ENCODE measurements around the gene DCDC2. TPM values are rescaled to one million over a fixed set of nuclear protein-coding genes. Genes with fewer than 3 reads are reported as not detected.

DCDC2 gene
- total RNA-seq, 4 donors from 2014 or later = 0.09 TPM; not detected in 3

DNA sequence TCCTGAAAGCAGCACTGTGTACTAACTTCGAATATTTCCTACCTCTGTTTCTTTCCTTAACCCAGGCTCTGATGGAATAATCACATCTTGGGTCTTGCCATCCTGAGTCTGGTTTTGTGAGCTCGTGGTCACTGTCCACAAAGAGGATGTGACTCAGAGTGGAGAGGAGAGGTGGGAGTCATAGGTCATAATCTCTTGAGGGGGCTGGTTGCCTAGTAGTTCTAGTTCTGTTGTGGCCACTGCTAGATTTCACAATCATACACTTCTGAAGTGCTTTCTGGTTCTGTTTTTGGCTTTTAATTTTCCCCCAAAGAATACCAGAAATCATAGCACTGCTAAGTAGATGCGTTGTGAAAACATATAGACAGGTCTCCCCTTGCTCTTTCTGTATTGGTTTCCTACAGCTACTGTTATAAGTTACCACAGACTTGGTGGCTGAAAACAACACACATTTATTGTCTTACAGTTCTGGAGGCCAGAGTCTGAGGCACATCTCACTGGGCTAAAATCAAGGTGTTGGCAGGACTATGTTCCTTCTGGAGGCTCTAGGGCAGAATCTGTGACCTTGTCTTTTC, 129.1 kb downstream of the DCDC2 start:
- DNase-seq (ENCODE audit: low spot score) (no peak), ATAC-seq (ENCODE audit: low FRiP score) (peak; percentile 32)
- TF ChIP-seq, protein P1, sequence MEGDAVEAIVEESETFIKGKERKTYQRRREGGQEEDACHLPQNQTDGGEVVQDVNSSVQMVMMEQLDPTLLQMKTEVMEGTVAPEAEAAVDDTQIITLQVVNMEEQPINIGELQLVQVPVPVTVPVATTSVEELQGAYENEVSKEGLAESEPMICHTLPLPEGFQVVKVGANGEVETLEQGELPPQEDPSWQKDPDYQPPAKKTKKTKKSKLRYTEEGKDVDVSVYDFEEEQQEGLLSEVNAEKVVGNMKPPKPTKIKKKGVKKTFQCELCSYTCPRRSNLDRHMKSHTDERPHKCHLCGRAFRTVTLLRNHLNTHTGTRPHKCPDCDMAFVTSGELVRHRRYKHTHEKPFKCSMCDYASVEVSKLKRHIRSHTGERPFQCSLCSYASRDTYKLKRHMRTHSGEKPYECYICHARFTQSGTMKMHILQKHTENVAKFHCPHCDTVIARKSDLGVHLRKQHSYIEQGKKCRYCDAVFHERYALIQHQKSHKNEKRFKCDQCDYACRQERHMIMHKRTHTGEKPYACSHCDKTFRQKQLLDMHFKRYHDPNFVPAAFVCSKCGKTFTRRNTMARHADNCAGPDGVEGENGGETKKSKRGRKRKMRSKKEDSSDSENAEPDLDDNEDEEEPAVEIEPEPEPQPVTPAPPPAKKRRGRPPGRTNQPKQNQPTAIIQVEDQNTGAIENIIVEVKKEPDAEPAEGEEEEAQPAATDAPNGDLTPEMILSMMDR (IDR thresholded peaks at IDR 0.05) = no peak

GRCh38 chr6:24228123-24228522, 129.7 kb downstream of the DCDC2 start:
- ATAC-seq (ENCODE audit: low FRiP score) (no peak), DNase-seq (ENCODE audit: low spot score) (no peak)
- TF ChIP-seq, protein P1 (IDR thresholded peaks at IDR 0.05) = no peak

DNA sequence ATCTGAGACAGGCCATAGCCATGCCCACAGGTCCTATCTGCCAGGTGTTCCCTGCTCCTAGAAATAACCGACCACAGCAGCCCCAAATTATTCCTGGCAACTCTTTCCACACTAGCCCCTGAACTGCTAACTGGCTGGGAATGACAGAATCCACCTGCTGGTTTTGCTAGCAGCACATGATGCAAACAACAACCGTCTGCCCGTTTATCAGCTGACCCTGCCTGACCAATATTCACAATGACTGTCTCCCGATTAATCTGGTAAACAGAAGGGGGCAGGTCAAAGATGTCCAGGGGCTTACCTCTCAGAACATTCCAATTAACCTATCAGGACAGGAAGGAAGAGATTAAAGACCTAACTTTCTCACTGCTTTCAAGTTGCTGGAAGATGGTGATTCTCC, 130.3 kb downstream of the DCDC2 start:
- TF ChIP-seq, protein P1 (IDR thresholded peaks at IDR 0.05) = no peak
- no peak for DNase-seq (ENCODE audit: low spot score)
- ATAC-seq (ENCODE audit: low FRiP score) = no peak

GRCh38 chr6:24226541-24226940, 131.3 kb downstream of the DCDC2 start:
- DNase-seq (ENCODE audit: low spot score) (no peak), ATAC-seq (ENCODE audit: low FRiP score) (no peak)
- TF ChIP-seq, protein P1 (IDR thresholded peaks at IDR 0.05) = no peak

- TF ChIP-seq, protein P1 (IDR thresholded peaks at IDR 0.05) = no peak
- no peak for DNase-seq (ENCODE audit: low spot score)
Observed at GRCh38 chr6:24225838-24226237, 132.0 kb downstream of the DCDC2 start.

GRCh38 chr6:24223115-24223919, 134.5 kb downstream of the DCDC2 start:
- DNase-seq (ENCODE audit: low spot score) (no peak), ATAC-seq (ENCODE audit: low FRiP score) (no peak)
- TF ChIP-seq, protein P1 (IDR thresholded peaks at IDR 0.05) = no peak

More at GRCh38 chr6:24225838-24226237, 132.0 kb downstream of the DCDC2 start:
- ATAC-seq (ENCODE audit: low FRiP score) = no peak

DNA sequence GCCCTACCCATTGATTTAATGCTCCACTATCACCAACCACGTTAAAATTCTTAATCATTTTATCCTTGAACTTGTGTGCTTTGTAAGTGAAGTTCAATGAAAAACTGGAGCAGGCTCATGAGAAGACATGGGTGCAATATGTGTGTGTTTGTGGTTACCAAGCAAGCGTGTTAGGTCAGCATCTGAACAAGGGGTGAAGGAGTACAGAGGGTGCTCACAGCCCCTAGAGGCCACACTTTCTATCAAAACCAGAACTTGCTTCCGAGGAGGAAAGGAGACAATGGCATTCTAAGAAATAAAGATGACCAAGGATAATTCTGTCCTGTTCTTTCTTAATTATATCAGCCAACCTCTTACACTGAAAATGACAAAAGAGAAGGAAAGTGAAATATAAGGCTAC, 138.2 kb downstream of the DCDC2 start:
- no peak for ATAC-seq (ENCODE audit: low FRiP score)
- DNase-seq (ENCODE audit: low spot score) = no peak
- TF ChIP-seq, protein P1 (IDR thresholded peaks at IDR 0.05) = no peak
